HG03520 (cell line): Measurements from ENCODE around the gene AEBP1.
A peak's percentile ranks its signal among the peaks of the same experiment; 100 is the strongest.
"Not testable (repeated sequence)": the region's sequence is repeated elsewhere in the genome, so short reads cannot be mapped to it uniquely, and the experiment has no call there.

Experiments used
- ATAC-seq: cut with Tn5 transposase; IDR thresholded peaks from one replicate; pipeline ENCODE4 v1.9.1; 2021; ENCODE audit warnings: mild to moderate bottlenecking, moderate library complexity; ENCODE audit not compliant: unreplicated experiment

The AEBP1 gene

DNA sequence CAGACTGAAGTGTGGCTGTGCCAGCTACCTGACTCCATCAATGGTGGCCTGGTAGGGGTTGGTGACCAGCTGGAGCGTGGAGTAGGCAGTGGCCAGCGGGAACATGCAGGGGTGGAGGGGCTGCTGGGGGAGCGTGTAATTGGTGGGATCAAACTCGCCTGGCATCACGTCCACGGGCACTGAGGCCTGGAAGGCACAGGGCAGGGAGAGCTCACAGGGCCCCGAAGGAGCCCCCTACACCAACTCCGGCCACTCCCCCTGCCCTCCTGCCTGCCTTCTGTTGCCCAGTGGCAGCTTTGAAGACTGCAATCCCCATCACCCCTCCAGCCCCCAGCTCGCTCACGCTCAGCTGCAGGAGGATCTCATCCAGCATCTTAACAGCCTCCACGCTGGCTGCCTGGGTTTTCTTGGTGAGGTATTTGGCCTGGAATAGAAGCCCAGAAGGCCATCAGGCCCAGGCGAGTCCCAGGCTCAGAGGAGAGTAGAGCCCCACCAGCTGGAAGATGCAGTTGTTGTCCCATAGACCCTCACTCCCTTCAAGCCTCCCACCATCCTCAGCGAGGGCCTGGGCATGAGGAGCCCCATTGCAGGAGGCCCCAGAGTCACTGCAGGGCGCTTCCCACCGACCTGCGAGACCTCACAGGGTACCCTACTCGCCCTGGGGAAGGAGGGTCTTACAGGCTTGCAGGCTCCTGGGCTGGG lies 12.1 kb downstream of the AEBP1 start:
- no peak for ATAC-seq

DNA sequence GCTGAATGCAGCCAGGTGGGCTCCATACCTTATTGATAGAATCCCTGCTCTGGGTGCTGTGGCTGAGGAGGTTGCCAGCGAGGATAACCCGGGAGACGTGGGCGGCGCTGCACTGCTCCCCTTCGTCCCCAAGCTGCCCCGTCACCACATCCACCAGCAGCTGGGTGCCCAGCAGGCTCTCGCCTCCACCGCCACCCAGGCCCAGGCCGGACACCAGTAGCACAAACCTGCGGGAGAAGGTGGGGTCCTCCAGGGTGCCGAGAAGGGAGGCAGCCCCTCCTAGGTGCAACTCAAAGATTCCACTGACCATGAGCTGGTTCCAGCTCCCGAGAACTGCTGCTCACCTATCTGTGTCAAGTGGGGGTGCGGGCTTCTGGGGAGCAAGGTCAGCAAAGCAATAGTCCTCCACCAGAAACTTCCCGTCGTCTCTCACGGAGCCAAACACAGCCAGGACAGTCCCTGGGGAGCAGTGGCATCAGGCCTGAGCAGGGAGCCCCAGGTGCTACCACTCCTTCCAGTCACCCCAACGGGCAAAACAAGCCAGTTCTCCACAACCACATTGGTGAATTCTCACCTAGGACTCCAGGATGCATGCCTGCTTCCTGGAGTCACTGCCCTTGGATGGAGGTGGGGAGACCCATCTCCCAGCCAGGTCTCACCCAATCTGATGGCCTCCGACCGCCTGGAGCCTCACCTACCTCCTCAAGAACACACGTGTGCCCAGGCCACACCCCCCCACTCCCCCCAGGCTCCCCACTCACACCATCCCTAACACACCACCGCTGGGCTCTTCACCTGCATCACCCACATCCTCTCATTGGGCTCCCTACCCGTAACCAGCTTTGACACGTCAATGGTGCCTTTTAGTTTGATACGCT lies 12.9 kb downstream of the AEBP1 start:
- ATAC-seq, result no peak

DNA sequence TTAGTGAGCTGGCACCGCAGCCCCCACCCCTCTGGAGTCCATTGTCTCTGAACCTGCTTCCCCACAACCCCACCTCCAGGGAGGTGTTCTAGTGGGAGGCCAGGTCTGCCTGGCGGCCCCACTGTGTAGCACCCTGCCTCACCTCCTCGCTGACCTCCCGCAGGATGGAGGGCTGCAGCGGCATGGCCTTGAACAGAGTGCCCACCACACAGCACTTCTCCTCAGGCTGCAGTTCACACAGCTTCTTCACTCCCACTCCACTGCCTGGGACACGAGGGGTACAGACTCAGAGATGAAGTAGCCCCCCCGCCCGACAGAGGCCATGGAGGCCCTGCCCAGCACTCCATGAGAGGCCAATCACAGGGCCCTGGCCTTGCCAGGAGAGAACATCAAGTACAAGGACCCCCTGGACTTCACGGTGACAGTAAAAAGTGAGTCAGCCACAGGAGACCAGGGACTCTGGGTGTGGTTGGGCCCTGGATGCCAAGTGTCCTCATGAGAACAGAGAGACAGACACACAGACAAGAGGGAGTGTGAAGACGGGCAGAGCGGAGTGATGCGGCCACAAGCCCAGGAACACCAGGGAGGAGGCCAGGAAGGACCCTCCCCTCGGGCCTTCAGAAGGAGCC lies 13.8 kb downstream of the AEBP1 start:
- ATAC-seq, result no peak

DNA sequence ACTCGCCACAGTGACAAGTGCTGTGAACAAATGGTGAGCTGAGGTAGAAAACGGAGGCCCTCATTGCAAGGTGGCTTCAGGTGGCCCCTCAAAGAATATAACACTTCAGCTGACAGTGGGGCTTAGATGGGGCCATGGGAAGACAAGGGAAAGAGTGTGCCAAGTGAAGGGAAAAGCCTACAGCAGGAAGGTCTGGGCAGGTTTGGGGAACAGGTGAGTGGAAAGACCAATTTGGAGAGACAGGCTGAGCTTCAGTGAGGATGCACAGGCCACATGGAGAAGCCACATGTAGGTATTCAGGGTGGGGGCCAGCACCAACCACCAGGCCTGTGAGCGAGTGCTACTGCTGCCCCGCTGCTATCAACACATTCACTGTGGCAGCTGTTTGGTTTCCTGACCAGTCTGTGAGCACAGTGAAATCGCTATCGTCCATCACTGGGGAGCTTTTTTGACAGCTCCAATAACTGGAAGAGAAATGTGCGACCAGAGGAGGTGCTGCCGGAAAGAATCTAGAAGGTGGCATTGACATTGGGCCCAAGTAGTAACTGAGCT lies 15.8 kb downstream of the AEBP1 start:
- ATAC-seq, result no peak

DNA sequence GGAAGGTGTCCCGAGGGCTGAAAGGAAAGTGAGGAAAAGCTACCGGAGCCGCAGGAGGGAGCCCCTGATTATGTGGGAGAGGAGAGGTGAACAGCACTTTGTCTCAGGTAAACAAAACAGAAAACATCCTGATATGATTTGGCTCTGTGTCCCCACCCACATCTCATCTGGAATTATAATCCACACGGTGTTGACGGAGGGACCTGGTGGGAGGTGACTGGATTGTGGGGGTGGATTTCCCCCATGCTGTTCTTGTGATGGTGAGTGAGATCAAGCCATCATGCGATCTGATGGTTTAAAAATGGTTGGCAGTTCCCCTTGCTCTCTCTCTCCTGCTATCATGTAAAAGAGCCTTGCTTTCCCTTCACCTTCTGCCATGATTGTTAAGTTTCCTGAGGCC lies 16.2 kb downstream of the AEBP1 start:
- ATAC-seq, result no peak

DNA sequence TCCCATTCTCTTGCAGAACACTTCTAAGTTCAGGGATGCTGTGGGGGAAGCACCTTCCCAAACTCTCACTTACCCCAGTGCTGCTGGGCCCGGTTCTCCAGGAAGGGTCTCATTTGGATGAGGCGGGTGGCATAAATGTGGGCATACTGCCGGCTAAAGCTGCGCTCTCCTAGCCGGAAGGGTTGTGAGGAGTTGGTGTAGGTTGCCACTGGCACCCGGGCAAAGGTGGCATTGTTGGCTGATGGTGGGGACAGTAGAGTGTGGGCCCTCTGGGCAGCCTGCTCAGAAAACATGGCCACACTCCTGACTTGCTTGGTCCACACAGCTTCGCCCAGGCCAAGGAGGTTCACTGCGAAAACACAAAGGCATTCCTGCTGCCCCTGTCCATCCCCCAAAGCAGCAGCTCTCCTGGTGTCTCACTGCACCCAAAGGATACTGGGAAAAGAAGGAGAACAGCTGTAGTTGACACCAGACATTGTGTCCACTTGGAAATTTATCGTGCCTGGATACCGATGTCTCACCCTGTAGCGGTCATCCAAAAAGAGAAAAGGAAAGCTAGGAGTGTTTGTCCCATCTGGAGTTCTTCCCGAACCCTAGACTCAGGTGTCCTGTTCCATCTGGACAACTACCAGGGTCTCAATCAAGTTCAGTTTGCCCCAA lies 17.7 kb downstream of the AEBP1 start:
- ATAC-seq, result no peak

DNA sequence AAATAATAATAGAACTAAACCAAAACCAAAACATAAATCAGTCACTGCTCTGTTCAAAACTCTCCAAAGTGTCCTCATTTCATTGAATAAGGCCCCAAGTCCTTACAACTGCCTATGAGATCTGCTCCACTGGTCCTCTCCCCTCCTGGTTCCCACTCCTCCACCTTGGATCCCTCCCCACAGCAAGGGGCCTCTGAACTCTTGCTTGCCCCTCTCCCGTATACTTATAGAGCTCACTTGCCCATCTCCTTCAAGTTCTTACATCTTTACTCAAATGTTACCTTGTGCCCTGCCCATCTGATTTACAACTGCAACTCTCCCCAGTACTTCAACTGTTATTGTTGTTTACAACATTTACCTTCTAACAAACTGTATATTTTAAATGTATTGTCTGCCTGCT lies 18.4 kb downstream of the AEBP1 start:
- ATAC-seq, result no peak

DNA sequence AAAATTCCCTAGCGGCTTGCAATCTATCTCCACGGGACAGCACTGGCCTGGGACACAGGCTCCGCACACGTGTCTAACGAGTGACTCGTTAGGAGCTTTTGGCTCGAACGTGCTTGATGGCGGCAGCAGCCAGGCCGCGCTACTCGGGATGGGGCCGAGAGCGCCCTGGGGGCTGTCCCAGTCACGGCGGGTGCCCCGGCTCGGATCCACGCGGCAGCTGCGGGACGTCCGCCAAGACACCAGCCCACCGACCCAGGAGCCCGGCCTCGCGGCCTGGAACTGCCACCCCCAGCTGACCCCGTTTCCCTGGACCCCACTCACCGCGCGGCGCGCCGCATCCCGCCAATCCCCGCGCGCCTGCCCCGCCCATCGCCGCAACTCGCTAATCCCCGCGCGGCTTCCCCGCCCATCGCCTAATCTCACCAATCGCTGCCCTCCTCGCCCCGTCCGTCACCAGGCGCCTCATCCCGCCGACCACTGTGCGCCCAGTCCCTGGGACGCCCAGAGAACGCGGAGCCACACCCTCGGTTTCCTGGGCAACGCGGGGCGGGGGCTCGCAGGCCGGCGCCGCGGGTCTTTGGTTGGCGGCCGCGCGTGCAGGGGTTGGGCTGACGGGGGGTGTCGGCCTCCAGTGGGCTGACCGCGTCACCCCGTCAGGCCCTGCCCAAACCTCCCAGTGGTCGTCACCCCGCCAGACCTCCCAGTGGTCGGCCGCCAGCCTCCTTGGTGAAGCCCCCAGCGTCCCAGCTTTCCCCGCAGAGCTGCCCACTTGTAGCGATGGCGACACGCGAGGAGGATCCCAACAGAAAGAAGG lies 19.3 kb downstream of the AEBP1 start, which contains the start of gene POLD2:
Gene POLD2 (minus strand): TSS at position 359 of the 814 bp plus-strand sequence. CDS start 1,495 bp downstream, outside the sequence.
- ATAC-seq, result peak; percentile 98

DNA sequence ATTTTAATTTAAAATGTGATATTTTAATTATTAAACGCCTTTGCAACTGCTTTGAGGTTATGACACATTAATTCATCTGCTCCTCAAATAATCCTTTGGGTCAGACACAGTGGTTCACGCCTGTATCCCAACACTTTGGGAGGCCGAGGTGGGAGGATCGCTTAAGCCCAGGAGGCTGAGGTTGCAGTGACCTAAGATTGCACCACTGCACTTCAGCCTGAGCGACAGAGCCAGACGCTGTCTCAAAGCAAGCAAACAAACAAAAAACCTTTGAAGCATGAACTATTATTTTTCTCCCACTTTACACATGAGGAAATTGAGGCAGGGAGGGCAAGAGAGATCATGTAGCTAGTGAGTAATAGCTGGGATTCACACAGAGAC lies 20.7 kb downstream of the AEBP1 start:
- ATAC-seq, result no peak

DNA sequence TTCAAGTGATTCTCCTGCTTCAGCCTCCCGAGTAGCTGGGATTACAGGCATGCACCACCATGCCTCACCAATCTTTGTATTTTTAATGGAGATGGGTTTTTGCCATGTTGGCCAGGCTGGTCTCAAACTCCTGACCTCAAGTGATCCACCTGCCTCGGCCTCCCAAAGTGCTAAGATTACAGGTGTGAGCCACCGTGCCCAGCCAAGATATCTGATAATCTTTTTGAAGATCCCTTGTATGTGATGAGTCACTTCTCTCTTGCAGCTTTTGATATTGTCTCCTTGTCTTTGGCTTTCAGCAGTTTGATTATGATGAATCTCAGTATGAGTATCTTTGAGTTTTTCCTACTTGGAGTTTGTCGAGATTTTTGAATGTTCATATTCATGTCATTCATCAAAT lies 22.4 kb downstream of the AEBP1 start:
- ATAC-seq, result not testable (repeated sequence)

DNA sequence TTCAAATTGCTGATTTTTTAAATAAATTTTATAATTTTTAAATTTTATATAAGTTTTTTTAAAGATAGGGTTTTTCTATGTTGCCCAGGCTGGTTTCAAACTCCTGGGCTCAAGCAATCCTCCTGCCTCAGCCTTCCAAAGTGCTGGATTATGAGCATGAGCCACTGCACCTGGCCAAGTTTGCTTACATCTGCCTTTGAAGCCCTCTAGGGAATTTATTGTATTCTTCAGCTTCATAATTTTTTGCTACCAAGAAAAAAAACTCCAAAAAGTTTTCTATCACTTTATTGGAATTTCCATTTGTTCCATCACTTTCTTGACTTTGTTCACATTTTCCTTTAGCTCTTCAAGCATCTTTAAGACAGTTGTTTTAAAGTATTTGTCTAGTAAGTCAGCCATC lies 23.0 kb downstream of the AEBP1 start:
- ATAC-seq, result no peak

DNA sequence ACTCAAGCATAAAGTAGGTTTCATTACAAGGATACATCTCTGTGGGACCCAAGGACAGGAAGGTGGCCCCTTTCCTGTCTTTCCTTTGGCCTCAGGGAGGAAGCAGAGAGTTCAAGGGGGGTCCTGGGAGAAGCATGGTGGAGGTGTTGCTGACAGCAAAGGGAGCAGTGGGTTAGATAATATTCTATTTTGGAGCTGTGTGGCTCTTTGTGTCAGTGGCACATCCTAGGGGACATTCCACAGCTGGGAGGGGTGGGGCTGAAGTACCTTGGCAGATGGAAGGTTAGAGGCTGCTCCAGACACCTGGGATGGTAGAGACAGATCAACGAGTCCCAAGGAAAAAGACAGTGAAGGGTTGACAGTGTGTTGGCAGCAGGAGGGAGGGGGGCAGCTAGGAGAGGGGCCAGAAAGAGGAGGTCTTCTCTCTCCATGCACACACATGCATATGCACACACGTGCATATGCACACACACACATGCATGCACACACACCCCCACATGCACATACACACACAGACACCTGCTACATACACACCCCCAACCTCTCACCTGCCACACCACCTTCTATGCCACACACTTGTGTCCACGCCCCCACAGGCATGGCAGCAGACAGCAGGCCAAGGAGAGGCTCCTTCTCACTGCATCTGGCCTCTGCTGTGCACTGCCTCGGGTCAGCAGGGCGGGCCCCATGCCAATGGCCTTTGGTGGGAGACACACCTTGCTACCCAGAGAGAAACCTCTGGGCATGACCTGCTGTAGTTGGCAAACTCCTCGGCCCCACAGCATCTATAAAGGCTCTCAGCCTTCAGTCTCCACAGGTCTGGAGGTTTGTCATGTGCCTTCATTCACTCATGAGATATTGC lies 24.8 kb downstream of the AEBP1 start:
- ATAC-seq, result no peak

DNA sequence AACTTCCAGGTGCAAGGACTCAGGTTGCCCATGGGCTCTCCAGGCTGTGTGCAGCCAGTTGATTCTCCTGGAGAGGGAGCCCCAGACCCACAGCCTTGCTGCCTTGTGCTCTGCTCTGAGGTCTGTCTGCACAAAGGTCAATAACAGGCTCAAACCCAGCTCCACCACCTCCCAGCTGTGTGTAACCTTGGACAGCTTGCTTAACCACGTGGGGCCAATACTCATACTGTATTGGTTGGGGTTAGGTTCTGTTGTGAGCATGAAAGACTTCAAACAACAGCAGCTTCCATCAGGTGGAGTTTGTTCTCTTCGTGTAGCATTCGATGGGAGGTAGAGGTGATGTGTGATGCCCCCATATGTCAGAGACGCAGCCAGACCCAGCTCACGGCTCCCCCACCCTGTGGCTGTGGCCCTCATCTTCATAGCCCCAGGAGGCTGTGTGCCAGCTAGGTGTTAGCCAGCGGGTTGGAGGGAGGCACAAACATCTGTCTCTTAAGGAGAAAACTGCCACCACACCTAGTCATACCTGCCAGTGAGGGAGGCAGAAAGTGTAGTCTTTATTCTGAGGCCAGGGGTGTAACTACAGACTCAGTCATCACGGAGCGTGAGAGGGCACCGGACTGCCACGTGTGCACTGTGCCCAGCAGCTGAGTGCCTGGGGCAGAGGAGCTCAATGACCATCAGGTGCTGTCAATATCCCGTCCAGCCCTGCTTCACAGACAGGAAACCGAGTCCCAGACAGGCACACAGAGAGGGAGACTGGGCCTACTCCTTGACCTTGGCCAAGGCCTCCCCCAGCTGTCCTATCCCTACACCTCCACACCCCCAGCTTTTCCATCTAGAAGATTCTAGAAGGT lies 27.3 kb downstream of the AEBP1 start:
- ATAC-seq, result no peak

DNA sequence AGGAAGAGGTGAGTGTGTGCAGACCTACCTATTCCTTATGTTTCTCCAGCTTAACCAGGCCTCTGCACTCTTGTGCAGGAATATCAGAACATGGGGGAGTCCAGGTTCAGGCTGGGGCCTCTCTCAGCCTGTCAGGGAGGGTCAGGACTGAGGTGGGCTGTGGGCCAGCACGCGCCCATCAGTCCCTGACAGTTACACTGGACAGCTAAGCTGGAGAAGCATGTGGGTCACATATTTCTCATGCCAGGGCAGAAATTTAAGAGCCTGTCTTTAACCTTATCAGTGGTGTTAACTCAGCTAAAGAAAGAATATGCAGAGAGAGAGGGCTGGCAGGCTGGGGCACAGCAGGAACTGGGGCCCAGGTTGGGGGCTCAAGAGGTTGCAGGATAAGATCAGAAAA lies 27.9 kb downstream of the AEBP1 start:
- no peak for ATAC-seq

DNA sequence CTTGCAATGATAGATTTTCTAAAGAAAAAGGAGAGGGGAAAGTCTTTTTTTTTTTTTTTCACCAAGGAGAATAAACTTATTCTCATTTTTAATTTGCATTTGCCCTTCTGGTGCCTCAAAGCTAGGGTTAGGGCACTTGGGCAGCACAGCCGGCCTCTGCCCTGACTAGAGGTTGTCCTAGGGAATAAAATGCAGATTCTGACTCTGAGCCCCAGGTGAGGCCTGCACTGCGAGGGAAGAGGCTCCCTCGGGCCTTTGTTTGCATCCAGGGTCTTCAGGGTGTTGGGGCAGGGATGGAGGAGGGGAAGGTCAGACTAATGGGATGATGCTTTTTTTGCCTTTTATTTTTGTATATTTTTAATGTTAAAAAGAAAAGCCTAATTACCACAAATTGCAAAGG lies 29.1 kb downstream of the AEBP1 start:
- ATAC-seq, result no peak

DNA sequence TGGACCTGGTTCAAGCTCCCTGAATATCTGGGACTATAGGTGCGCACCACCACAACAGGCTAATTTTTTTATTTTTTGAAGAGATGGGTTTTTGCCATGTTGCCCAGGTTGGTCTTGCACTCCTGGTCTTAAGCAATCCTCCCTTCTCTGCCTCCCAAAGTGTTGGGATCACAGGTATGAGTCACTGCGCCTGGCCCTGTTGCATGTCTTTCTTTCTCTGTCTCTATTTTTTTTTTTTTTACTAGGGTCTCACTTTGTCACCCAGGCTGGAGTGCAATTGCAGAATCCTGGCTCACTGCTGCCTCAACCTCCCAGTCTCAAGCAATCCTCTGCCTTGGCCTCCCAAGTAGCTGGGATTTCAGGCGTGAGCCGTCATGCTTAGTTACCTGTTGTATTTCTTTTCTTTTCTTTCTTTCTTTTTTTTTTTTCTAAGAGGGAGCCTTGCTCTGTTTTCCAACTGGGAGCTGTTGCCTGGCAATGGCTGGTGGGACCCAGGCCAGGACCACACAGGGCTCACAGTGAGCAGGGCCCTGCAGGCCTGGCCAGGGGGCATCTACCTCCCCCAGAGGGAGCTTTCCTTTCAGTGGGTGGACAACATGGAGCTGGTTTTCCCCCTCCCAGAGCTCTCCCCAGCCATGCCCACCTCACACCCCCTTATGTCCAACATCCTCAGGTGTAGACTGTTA lies 30.9 kb downstream of the AEBP1 start:
- ATAC-seq, result no peak

DNA sequence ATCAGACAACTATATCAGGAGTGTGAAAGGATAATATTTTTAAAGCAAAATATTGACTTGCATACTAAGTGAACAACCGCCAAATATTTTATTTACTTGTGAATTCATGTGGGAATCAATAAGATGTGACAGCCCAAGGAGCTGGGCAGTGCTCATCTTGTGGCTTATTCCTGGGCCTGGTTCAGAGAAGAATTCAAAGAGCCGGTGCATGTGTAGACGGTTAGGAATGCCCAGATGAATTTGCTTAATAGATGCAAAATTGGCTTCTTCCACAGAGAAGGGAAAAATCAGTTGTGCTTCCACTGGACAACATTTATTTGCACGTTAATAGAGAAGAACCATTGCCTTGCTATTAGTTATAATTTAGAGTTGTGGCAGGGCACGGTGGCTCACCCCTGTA lies 32.6 kb downstream of the AEBP1 start:
- ATAC-seq, result no peak

DNA sequence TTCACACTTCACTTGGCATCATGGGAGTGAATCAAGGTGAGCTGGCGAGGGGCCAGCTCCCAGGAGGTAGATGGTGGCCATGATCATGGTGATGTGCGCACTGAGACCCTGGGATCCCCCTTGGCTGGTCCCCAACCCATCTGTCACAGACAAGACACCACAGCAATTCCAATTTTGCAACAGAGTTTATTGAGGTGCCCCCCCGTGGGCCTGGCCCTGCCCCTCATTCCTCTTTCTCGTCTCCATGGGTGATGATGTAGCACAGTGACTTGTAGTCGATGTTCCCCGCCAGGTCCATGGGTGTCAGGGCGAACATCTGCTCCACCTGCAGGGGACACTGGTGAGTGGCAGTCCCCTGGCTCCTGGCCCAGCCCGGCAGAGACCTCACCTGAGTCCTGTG lies 34.6 kb downstream of the AEBP1 start:
- ATAC-seq, result no peak
